ENCODE results near the gene PALLD.

The PALLD gene

GRCh38 chr4:168636506-168637196 is 139.8 kb downstream of the PALLD start:
- Histone ChIP-seq H3K36me3 (ENCODE audit: insufficient read depth, low read length) (no peaks in the 10 kb centered on the region), H3K9me3 (ENCODE audit: low read depth, low read length) (no peaks in the 10 kb centered on the region), H3K9ac (ENCODE audit: insufficient read length) (no peak overlapping the region), H3K27ac (0 out of 2 replicates have a peak overlapping the region, but pooled peaks have one; percentile 30), H3K4me3 (peak overlapping the region; percentile 42)
- DNase-seq (ENCODE audit: low read depth, low spot score) = no peak
- TF ChIP-seq FOXP2 (optimal IDR thresholded peaks at IDR 0.05; ENCODE audit: control extremely low read depth, extremely low read length, insufficient read depth) (no peak), POLR2AphosphoS5 (IDR thresholded peaks at IDR 0.05; ENCODE audit: borderline replicate concordance, low read depth, low read length) (no peak)

GRCh38 chr4:168637872-168638756 is 141.3 kb downstream of the PALLD start:
- TF ChIP-seq EZH2 (IDR thresholded peaks at IDR 0.05) = no peak
- H3K4me3 ChIP-seq = no peak overlapping the region
- no peaks in the 10 kb centered on the region for H3K9me3 ChIP-seq (ENCODE audit: low read depth, low read length)
- no peak for DNase-seq (ENCODE audit: low read depth, low spot score)
- no peaks in the 10 kb centered on the region for H3K36me3 ChIP-seq (ENCODE audit: insufficient read depth, low read length)
- no peak overlapping the region for H3K9ac ChIP-seq (ENCODE audit: insufficient read length)
- H3K27ac ChIP-seq = no peak overlapping the region

GRCh38 chr4:168639914-168640313 is 143.1 kb downstream of the PALLD start:
- DNase-seq (ENCODE audit: low read depth, low spot score) = no peak
- Histone ChIP-seq H3K4me3 (no peak overlapping the region), H3K36me3 (ENCODE audit: insufficient read depth, low read length) (no peaks in the 10 kb centered on the region), H3K9ac (ENCODE audit: insufficient read length) (no peak overlapping the region), H3K9me3 (ENCODE audit: low read depth, low read length) (no peaks in the 10 kb centered on the region), H3K27ac (no peak overlapping the region)
- TF ChIP-seq POLR2AphosphoS5 (IDR thresholded peaks at IDR 0.05; ENCODE audit: borderline replicate concordance, low read depth, low read length) (no peak), EZH2 (IDR thresholded peaks at IDR 0.05) (no peak), FOXP2 (optimal IDR thresholded peaks at IDR 0.05; ENCODE audit: control extremely low read depth, extremely low read length, insufficient read depth) (no peak)

- no peak for TF ChIP-seq EZH2 (IDR thresholded peaks at IDR 0.05)
- TF ChIP-seq FOXP2 (optimal IDR thresholded peaks at IDR 0.05; ENCODE audit: control extremely low read depth, extremely low read length, insufficient read depth) = no peak
- TF ChIP-seq POLR2AphosphoS5 (IDR thresholded peaks at IDR 0.05; ENCODE audit: borderline replicate concordance, low read depth, low read length) = no peak
- H3K9ac ChIP-seq (ENCODE audit: insufficient read length) = no peak overlapping the region
These were observed 144.9 kb downstream of the PALLD start for GRCh38 chr4:168641811-168642140.

DNA sequence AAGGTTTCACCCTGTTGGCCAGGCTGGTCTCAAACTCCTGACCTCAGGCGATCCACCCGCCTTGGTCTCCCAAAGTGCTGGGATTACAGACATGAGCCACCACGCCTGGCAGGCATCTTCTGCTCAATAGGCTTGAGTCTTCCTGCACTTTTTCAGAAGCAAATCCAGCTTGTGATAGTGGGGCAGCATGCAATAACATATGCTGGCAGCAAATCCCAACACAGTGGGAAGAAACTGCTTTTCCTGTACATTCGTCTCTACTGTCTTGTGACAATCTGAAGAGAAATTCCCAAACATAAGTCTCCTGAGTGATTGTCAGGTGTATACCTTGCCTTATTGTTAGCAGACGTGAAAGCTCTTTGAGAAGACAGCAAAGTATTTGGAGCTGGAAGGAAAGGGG is 145.7 kb downstream of the PALLD start:
- TF ChIP-seq FOXP2 (optimal IDR thresholded peaks at IDR 0.05; ENCODE audit: control extremely low read depth, extremely low read length, insufficient read depth) (no peak), POLR2AphosphoS5 (IDR thresholded peaks at IDR 0.05; ENCODE audit: borderline replicate concordance, low read depth, low read length) (no peak), EZH2 (IDR thresholded peaks at IDR 0.05) (no peak)
- no peak for DNase-seq (ENCODE audit: low read depth, low spot score)
- peak overlapping the region; percentile 58 for H3K27ac ChIP-seq
- H3K9ac ChIP-seq (ENCODE audit: insufficient read length) = no peak overlapping the region
- H3K4me3 ChIP-seq = peak overlapping the region; percentile 70
- H3K9me3 ChIP-seq (ENCODE audit: low read depth, low read length) = no peaks in the 10 kb centered on the region
- no peaks in the 10 kb centered on the region for H3K36me3 ChIP-seq (ENCODE audit: insufficient read depth, low read length)

More at GRCh38 chr4:168641811-168642140, 144.9 kb downstream of the PALLD start:
- Histone ChIP-seq H3K36me3 (ENCODE audit: insufficient read depth, low read length) (no peaks in the 10 kb centered on the region), H3K4me3 (no peak overlapping the region), H3K27ac (no peak overlapping the region), H3K9me3 (ENCODE audit: low read depth, low read length) (no peaks in the 10 kb centered on the region)
- no peak for DNase-seq (ENCODE audit: low read depth, low spot score)

GRCh38 chr4:168643111-168643795 is 146.4 kb downstream of the PALLD start:
- Histone ChIP-seq H3K4me3 (peak overlapping the region; percentile 70), H3K36me3 (ENCODE audit: insufficient read depth, low read length) (no peaks in the 10 kb centered on the region), H3K9ac (ENCODE audit: insufficient read length) (peak overlapping the region; percentile 23), H3K27ac (peak overlapping the region; percentile 58), H3K9me3 (ENCODE audit: low read depth, low read length) (no peaks in the 10 kb centered on the region)
- peak; percentile 89 for DNase-seq (ENCODE audit: low read depth, low spot score)
- TF ChIP-seq FOXP2 (optimal IDR thresholded peaks at IDR 0.05; ENCODE audit: control extremely low read depth, extremely low read length, insufficient read depth) = peak; percentile 60
- no peak for TF ChIP-seq EZH2 (IDR thresholded peaks at IDR 0.05)
- peak; percentile 50; the same call in 1 of the 2 replicates for TF ChIP-seq POLR2AphosphoS5 (IDR thresholded peaks at IDR 0.05; ENCODE audit: borderline replicate concordance, low read depth, low read length)

GRCh38 chr4:168643796-168644159 is 146.9 kb downstream of the PALLD start:
- H3K9ac ChIP-seq (ENCODE audit: insufficient read length) = peak overlapping the region; percentile 23
- peak overlapping the region; percentile 58 for H3K27ac ChIP-seq
- DNase-seq (ENCODE audit: low read depth, low spot score) = peak; percentile 75
- no peaks in the 10 kb centered on the region for H3K36me3 ChIP-seq (ENCODE audit: insufficient read depth, low read length)
- no peaks in the 10 kb centered on the region for H3K9me3 ChIP-seq (ENCODE audit: low read depth, low read length)
- no peak for TF ChIP-seq FOXP2 (optimal IDR thresholded peaks at IDR 0.05; ENCODE audit: control extremely low read depth, extremely low read length, insufficient read depth)
- TF ChIP-seq EZH2 (IDR thresholded peaks at IDR 0.05) = no peak
- no peak for TF ChIP-seq POLR2AphosphoS5 (IDR thresholded peaks at IDR 0.05; ENCODE audit: borderline replicate concordance, low read depth, low read length)
- peak overlapping the region; percentile 70 for H3K4me3 ChIP-seq

All from SK-N-MC (cell line).